ENCODE results near the gene SHISAL1.
A peak's percentile ranks its signal among the peaks of the same experiment; 100 is the strongest.

Gene SHISAL1

GRCh38 chr22:44248926-44249325 lies 63.8 kb downstream of the SHISAL1 start:
- TF ChIP-seq TAF1 (IDR thresholded peaks at IDR 0.05; ENCODE audit: low read depth, low read length) (no peak), SPI1 (IDR thresholded peaks at IDR 0.05; ENCODE audit: low read depth, low read length) (no peak), PAX5 (IDR thresholded peaks at IDR 0.05; ENCODE audit: insufficient read depth, low read length, severe bottlenecking) (no peak), POU2F2 (IDR thresholded peaks at IDR 0.05; ENCODE audit: low read depth, low read length) (no peak), POLR2AphosphoS5 (IDR thresholded peaks at IDR 0.05; ENCODE audit: low read depth, low read length) (no peak), POLR2A (IDR thresholded peaks at IDR 0.05; ENCODE audit: low read depth, low read length) (no peak)
- DNase-seq (ENCODE audit: insufficient read length, low spot score) (no peak), FAIRE-seq (no peak)

GRCh38 chr22:44247923-44248892 lies 64.5 kb downstream of the SHISAL1 start:
- no peak for TF ChIP-seq PAX5 (IDR thresholded peaks at IDR 0.05; ENCODE audit: insufficient read depth, low read length, severe bottlenecking)
- no peak for TF ChIP-seq POLR2A (IDR thresholded peaks at IDR 0.05; ENCODE audit: low read depth, low read length)
- TF ChIP-seq POU2F2 (IDR thresholded peaks at IDR 0.05; ENCODE audit: low read depth, low read length) = no peak
- no peak for TF ChIP-seq POLR2AphosphoS5 (IDR thresholded peaks at IDR 0.05; ENCODE audit: low read depth, low read length)
- TF ChIP-seq SPI1 (IDR thresholded peaks at IDR 0.05; ENCODE audit: low read depth, low read length) = no peak
- TF ChIP-seq TAF1 (IDR thresholded peaks at IDR 0.05; ENCODE audit: low read depth, low read length) = no peak
- FAIRE-seq = peak; percentile 31

GRCh38 chr22:44247346-44247745 lies 65.4 kb downstream of the SHISAL1 start:
- no peak for DNase-seq (ENCODE audit: insufficient read length, low spot score)
- TF ChIP-seq SPI1 (IDR thresholded peaks at IDR 0.05; ENCODE audit: low read depth, low read length) (no peak), POLR2A (IDR thresholded peaks at IDR 0.05; ENCODE audit: low read depth, low read length) (no peak), PAX5 (IDR thresholded peaks at IDR 0.05; ENCODE audit: insufficient read depth, low read length, severe bottlenecking) (no peak), POU2F2 (IDR thresholded peaks at IDR 0.05; ENCODE audit: low read depth, low read length) (no peak), TAF1 (IDR thresholded peaks at IDR 0.05; ENCODE audit: low read depth, low read length) (no peak), POLR2AphosphoS5 (IDR thresholded peaks at IDR 0.05; ENCODE audit: low read depth, low read length) (no peak)
- no peak for FAIRE-seq

More at GRCh38 chr22:44247923-44248892, 64.5 kb downstream of the SHISAL1 start:
- DNase-seq (ENCODE audit: insufficient read length, low spot score) = no peak

- DNase-seq (ENCODE audit: insufficient read length, low spot score) (no peak), FAIRE-seq (no peak)
- no peak for TF ChIP-seq POLR2A (IDR thresholded peaks at IDR 0.05; ENCODE audit: low read depth, low read length)
- TF ChIP-seq POU2F2 (IDR thresholded peaks at IDR 0.05; ENCODE audit: low read depth, low read length) = no peak
- TF ChIP-seq TAF1 (IDR thresholded peaks at IDR 0.05; ENCODE audit: low read depth, low read length) = no peak
- no peak for TF ChIP-seq PAX5 (IDR thresholded peaks at IDR 0.05; ENCODE audit: insufficient read depth, low read length, severe bottlenecking)
- TF ChIP-seq SPI1 (IDR thresholded peaks at IDR 0.05; ENCODE audit: low read depth, low read length) = no peak
- no peak for TF ChIP-seq POLR2AphosphoS5 (IDR thresholded peaks at IDR 0.05; ENCODE audit: low read depth, low read length)
Measured at GRCh38 chr22:44246615-44247326, 66.0 kb downstream of the SHISAL1 start.

GRCh38 chr22:44245867-44246266 lies 66.9 kb downstream of the SHISAL1 start:
- no peak for FAIRE-seq
- DNase-seq (ENCODE audit: insufficient read length, low spot score) = no peak
- no peak for TF ChIP-seq SPI1 (IDR thresholded peaks at IDR 0.05; ENCODE audit: low read depth, low read length)
- TF ChIP-seq POLR2AphosphoS5 (IDR thresholded peaks at IDR 0.05; ENCODE audit: low read depth, low read length) = no peak
- no peak for TF ChIP-seq TAF1 (IDR thresholded peaks at IDR 0.05; ENCODE audit: low read depth, low read length)
- no peak for TF ChIP-seq PAX5 (IDR thresholded peaks at IDR 0.05; ENCODE audit: insufficient read depth, low read length, severe bottlenecking)
- no peak for TF ChIP-seq POLR2A (IDR thresholded peaks at IDR 0.05; ENCODE audit: low read depth, low read length)
- no peak for TF ChIP-seq POU2F2 (IDR thresholded peaks at IDR 0.05; ENCODE audit: low read depth, low read length)

- FAIRE-seq (no peak), DNase-seq (ENCODE audit: insufficient read length, low spot score) (no peak)
- no peak for TF ChIP-seq TAF1 (IDR thresholded peaks at IDR 0.05; ENCODE audit: low read depth, low read length)
- no peak for TF ChIP-seq POLR2A (IDR thresholded peaks at IDR 0.05; ENCODE audit: low read depth, low read length)
- TF ChIP-seq SPI1 (IDR thresholded peaks at IDR 0.05; ENCODE audit: low read depth, low read length) = no peak
- no peak for TF ChIP-seq POLR2AphosphoS5 (IDR thresholded peaks at IDR 0.05; ENCODE audit: low read depth, low read length)
- no peak for TF ChIP-seq POU2F2 (IDR thresholded peaks at IDR 0.05; ENCODE audit: low read depth, low read length)
- TF ChIP-seq PAX5 (IDR thresholded peaks at IDR 0.05; ENCODE audit: insufficient read depth, low read length, severe bottlenecking) = no peak
Measured at GRCh38 chr22:44245438-44245837, 67.3 kb downstream of the SHISAL1 start.

- no peak for FAIRE-seq
Measured at GRCh38 chr22:44244265-44244822, 68.4 kb downstream of the SHISAL1 start.

GRCh38 chr22:44243761-44244160 lies 69.0 kb downstream of the SHISAL1 start:
- DNase-seq (ENCODE audit: insufficient read length, low spot score) (no peak), FAIRE-seq (no peak)
- TF ChIP-seq POU2F2 (IDR thresholded peaks at IDR 0.05; ENCODE audit: low read depth, low read length) (no peak), SPI1 (IDR thresholded peaks at IDR 0.05; ENCODE audit: low read depth, low read length) (no peak), POLR2AphosphoS5 (IDR thresholded peaks at IDR 0.05; ENCODE audit: low read depth, low read length) (no peak), PAX5 (IDR thresholded peaks at IDR 0.05; ENCODE audit: insufficient read depth, low read length, severe bottlenecking) (no peak), POLR2A (IDR thresholded peaks at IDR 0.05; ENCODE audit: low read depth, low read length) (no peak), TAF1 (IDR thresholded peaks at IDR 0.05; ENCODE audit: low read depth, low read length) (no peak)

More at GRCh38 chr22:44244265-44244822, 68.4 kb downstream of the SHISAL1 start:
- TF ChIP-seq POU2F2 (IDR thresholded peaks at IDR 0.05; ENCODE audit: low read depth, low read length) (no peak), POLR2AphosphoS5 (IDR thresholded peaks at IDR 0.05; ENCODE audit: low read depth, low read length) (no peak), TAF1 (IDR thresholded peaks at IDR 0.05; ENCODE audit: low read depth, low read length) (no peak), PAX5 (IDR thresholded peaks at IDR 0.05; ENCODE audit: insufficient read depth, low read length, severe bottlenecking) (no peak), POLR2A (IDR thresholded peaks at IDR 0.05; ENCODE audit: low read depth, low read length) (no peak), SPI1 (IDR thresholded peaks at IDR 0.05; ENCODE audit: low read depth, low read length) (no peak)
- DNase-seq (ENCODE audit: insufficient read length, low spot score) = no peak
